GM23338 (cell line): Measurements from ENCODE around the gene S100A8. TPM values are rescaled to one million over a fixed set of nuclear protein-coding genes. Genes with fewer than 3 reads are reported as not detected.

Source experiments
- ATAC-seq: fragments of 200-7000 bp; cut with Tn5 transposase; 3 replicates; pipeline ENCODE4 v1.9.1; 2020
- DNase-seq: peaks from one replicate; pipeline ENCODE4 v3.0.0-alpha.2; 2015; ENCODE audit warnings: low spot score
- H2AFZ ChIP-seq: fragments of 200-600 bp; sonication (generic); 2 replicates; pipeline ENCODE4 v1.8.0; 2016; ENCODE audit warnings: antibody characterized with exemption, mild to moderate bottlenecking, moderate library complexity
- H3F3A ChIP-seq: fragments of 200-600 bp; sonication (generic); replicated peaks from 2 replicates; pipeline ENCODE4 v1.8.0; 2017; ENCODE audit warnings: antibody characterized with exemption, mixed run types, low read depth
- H3K27ac ChIP-seq: fragments of 200-600 bp; sonication (generic); 2 replicates; pipeline ENCODE4 v1.6.1; 2016; ENCODE audit warnings: low read depth
- H3K27me3 ChIP-seq: fragments of 200-600 bp; sonication (generic); 2 replicates; pipeline ENCODE4 v1.8.0; 2016; ENCODE audit warnings: mild to moderate bottlenecking, mixed run types, moderate library complexity; ENCODE audit not compliant: insufficient read depth
- H3K36me3 ChIP-seq: fragments of 200-600 bp; sonication (generic); 2 replicates; pipeline ENCODE4 v1.8.0; 2016; ENCODE audit warnings: mild to moderate bottlenecking; ENCODE audit not compliant: insufficient read depth
- H3K4me1 ChIP-seq: fragments of 200-600 bp; sonication (generic); 2 replicates; pipeline ENCODE4 v1.8.0; 2016; ENCODE audit warnings: mild to moderate bottlenecking, moderate library complexity; ENCODE audit not compliant: insufficient read depth
- H3K4me2 ChIP-seq: fragments of 200-600 bp; sonication (generic); 2 replicates; pipeline ENCODE4 v1.7.1; 2017; ENCODE audit warnings: mixed run types
- H3K4me3 ChIP-seq: fragments of 200-600 bp; sonication (generic); 2 replicates; pipeline ENCODE4 v1.6.1; 2016; ENCODE audit warnings: mixed run types
- H3K79me2 ChIP-seq: fragments of 200-600 bp; sonication (generic); replicated peaks from 2 replicates; pipeline ENCODE4 v1.8.0; 2017; ENCODE audit warnings: mild to moderate bottlenecking; ENCODE audit not compliant: insufficient read depth
- H3K9me2 ChIP-seq: fragments of 200-600 bp; sonication (generic); 2 replicates; pipeline ENCODE4 v1.8.0; 2017; ENCODE audit not compliant: insufficient read depth
- H4K20me1 ChIP-seq: fragments of 200-600 bp; sonication (generic); replicated peaks from 2 replicates; pipeline ENCODE4 v1.8.0; 2017; ENCODE audit warnings: mild to moderate bottlenecking; ENCODE audit not compliant: insufficient read depth
- H3K27ac Mint-ChIP-seq: 2 replicates; pipeline ENCODE4 v1.8.0; 2020; ENCODE audit warnings: inconsistent platforms, mild to moderate bottlenecking, moderate library complexity, mixed read lengths
- H3K27me3 Mint-ChIP-seq: 3 replicates; pipeline ENCODE4 v1.8.0; 2022; ENCODE audit warnings: low read depth, mild to moderate bottlenecking, moderate library complexity, mixed read lengths, inconsistent platforms; ENCODE audit not compliant: insufficient read depth, poor library complexity
- H3K36me3 Mint-ChIP-seq: 3 replicates; pipeline ENCODE4 v1.8.0; 2021; ENCODE audit warnings: low read depth, mild to moderate bottlenecking, inconsistent platforms, moderate library complexity, mixed read lengths
- H3K4me1 Mint-ChIP-seq: 3 replicates; pipeline ENCODE4 v1.8.0; 2020; ENCODE audit warnings: mild to moderate bottlenecking, inconsistent platforms, mixed read lengths
- H3K4me3 Mint-ChIP-seq: 3 replicates; pipeline ENCODE4 v1.8.0; 2021; ENCODE audit warnings: moderate library complexity, mild to moderate bottlenecking, inconsistent platforms, mixed read lengths
- H3K9me3 Mint-ChIP-seq: 3 replicates; pipeline ENCODE4 v1.8.0; 2020; ENCODE audit warnings: moderate library complexity, mild to moderate bottlenecking, inconsistent platforms, mixed read lengths
- CREB1 ChIP-seq: fragments of 250-450 bp; sonication (Bioruptor Pico); IDR thresholded peaks from 2 replicates; pipeline ENCODE4 v1.5.0; 2020; ENCODE audit warnings: low read depth, mild to moderate bottlenecking, moderate library complexity
- CTCF ChIP-seq, 2 experiments: fragments of 200-600 bp in 1 of 2; sonication (generic) in 1 of 2; conservative IDR thresholded peaks; 2 replicates each; pipeline versions ENCODE4 v1.5.1 to v1.6.1; 2016 to 2017; ENCODE audit warnings: antibody characterized with exemption in 2 of 2, low read depth in 2 of 2, mild to moderate bottlenecking in 2 of 2, moderate library complexity in 1 of 2
- EZH2 ChIP-seq: fragments of 200-600 bp; sonication (generic); IDR thresholded peaks from one replicate; pipeline ENCODE4 v1.8.0; 2017; ENCODE audit warnings: antibody characterized with exemption, mild to moderate bottlenecking, low read depth; ENCODE audit not compliant: unreplicated experiment
- EZH2phosphoT487 ChIP-seq: fragments of 200-600 bp; sonication (generic); IDR thresholded peaks from one replicate; pipeline ENCODE4 v1.8.1; 2018; ENCODE audit warnings: antibody characterized with exemption; ENCODE audit not compliant: unreplicated experiment
- JUNB ChIP-seq: IDR thresholded peaks from one replicate; pipeline ENCODE4 v1.6.1; 2016; ENCODE audit warnings: antibody characterized with exemption; ENCODE audit not compliant: unreplicated experiment
- ZNF331 ChIP-seq: fragments of 250-450 bp; sonication (Bioruptor Pico); IDR thresholded peaks from 2 replicates; pipeline ENCODE4 v1.5.0; 2020; ENCODE audit warnings: low read depth, mild to moderate bottlenecking, moderate library complexity
- polyA plus RNA-seq: library from polyadenylated mRNA; unstranded; fragments of >200 nt; fragmentation: Nextera tagmentation; extraction: Ambion mirVana; gene quantifications from 2 replicates; pipeline ENCODE4 v1.2.1, GENCODE V29; 2016
- total RNA-seq: library from RNA; depleted of rRNA; stranded (reverse); fragments of >200 nt; shearing (Covaris generic); gene quantifications from 2 replicates; pipeline ENCODE4 v1.2.3, GENCODE V29; 2014
- TF ChIP-seq, protein P1 (sequence below): IDR thresholded peaks from one replicate; pipeline ENCODE4 v1.6.1; 2018; ENCODE audit warnings: antibody characterized with exemption; ENCODE audit not compliant: unreplicated experiment
- TF ChIP-seq, protein P2 (sequence below): IDR thresholded peaks from 2 replicates; pipeline ENCODE4 v1.6.1; 2016; ENCODE audit warnings: antibody characterized with exemption

S100A8 gene
- total and polyA plus RNA-seq, 2 experiments from 2014 or later: not detected

- Histone ChIP-seq H3K36me3 (no peaks in the 10 kb centered on the region), H3K9me2 (0 out of 2 replicates have a peak, but pooled peaks cover 3% of the 10 kb centered on the region), H3K4me2 (no peak overlapping the region), H3K79me2 (no peaks in the 10 kb centered on the region), H3K4me1 (no peaks in the 10 kb centered on the region), H3K27me3 (peaks cover 9% of the 10 kb centered on the region; the same call in 1 of the 2 replicates), H3K27ac (no peak overlapping the region), H2AFZ (no peak overlapping the region), H3F3A (no peaks in the 10 kb centered on the region), H4K20me1 (no peaks in the 10 kb centered on the region), H3K4me3 (no peak overlapping the region)
- DNase-seq (no peak), ATAC-seq (no peak)
- H3K4me1 Mint-ChIP-seq: peaks cover 13% of the 10 kb centered on the region; the same call in 2 of the 3 replicates
- peaks cover 21% of the 10 kb centered on the region for H3K27me3 Mint-ChIP-seq
- H3K27ac Mint-ChIP-seq: no peak overlapping the region
- peaks cover 7% of the 10 kb centered on the region for H3K9me3 Mint-ChIP-seq
- peaks cover 2% of the 10 kb centered on the region for H3K36me3 Mint-ChIP-seq
- TF ChIP-seq ZNF331 (CRISPR knock-in tag): no peak
- TF ChIP-seq, protein P1, sequence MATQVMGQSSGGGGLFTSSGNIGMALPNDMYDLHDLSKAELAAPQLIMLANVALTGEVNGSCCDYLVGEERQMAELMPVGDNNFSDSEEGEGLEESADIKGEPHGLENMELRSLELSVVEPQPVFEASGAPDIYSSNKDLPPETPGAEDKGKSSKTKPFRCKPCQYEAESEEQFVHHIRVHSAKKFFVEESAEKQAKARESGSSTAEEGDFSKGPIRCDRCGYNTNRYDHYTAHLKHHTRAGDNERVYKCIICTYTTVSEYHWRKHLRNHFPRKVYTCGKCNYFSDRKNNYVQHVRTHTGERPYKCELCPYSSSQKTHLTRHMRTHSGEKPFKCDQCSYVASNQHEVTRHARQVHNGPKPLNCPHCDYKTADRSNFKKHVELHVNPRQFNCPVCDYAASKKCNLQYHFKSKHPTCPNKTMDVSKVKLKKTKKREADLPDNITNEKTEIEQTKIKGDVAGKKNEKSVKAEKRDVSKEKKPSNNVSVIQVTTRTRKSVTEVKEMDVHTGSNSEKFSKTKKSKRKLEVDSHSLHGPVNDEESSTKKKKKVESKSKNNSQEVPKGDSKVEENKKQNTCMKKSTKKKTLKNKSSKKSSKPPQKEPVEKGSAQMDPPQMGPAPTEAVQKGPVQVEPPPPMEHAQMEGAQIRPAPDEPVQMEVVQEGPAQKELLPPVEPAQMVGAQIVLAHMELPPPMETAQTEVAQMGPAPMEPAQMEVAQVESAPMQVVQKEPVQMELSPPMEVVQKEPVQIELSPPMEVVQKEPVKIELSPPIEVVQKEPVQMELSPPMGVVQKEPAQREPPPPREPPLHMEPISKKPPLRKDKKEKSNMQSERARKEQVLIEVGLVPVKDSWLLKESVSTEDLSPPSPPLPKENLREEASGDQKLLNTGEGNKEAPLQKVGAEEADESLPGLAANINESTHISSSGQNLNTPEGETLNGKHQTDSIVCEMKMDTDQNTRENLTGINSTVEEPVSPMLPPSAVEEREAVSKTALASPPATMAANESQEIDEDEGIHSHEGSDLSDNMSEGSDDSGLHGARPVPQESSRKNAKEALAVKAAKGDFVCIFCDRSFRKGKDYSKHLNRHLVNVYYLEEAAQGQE: no peak
- TF ChIP-seq CTCF (conservative IDR thresholded peaks at IDR 0.05; ENCODE audit: low read depth in 2 of 2): no peak
- TF ChIP-seq CREB1 (CRISPR knock-in tag): no peak
- no peak for TF ChIP-seq JUNB
- no peak for TF ChIP-seq EZH2
- no peak overlapping the region for H3K4me3 Mint-ChIP-seq
Measured at GRCh38 chr1:153401461-153401860, 10.6 kb upstream of the S100A8 start.

DNA sequence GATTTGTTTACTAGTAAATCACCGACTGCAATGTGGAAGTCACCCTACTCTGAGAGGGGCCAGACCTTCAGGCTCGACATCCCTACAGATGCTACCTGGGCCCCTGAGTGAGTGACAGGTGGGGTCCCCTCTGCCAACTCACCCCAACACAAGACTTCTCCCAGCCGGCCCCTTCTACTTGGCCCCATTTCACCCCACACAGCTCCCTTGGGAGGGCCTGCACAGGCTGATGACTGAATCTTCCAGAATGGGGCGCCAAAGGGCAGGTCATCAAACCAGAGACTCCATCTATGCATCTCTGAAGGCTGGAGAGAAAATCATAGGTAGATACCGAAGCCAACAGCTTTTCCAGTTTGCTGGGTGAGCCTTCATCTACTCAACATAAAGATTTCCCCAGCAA is 9.4 kb upstream of the S100A8 start:
- H2AFZ ChIP-seq: no peak overlapping the region
- DNase-seq (peak; percentile 53), ATAC-seq (peak; percentile 71)
- peaks cover 13% of the 10 kb centered on the region; the same call in 2 of the 3 replicates for H3K4me1 Mint-ChIP-seq
- H3F3A ChIP-seq: no peaks in the 10 kb centered on the region
- H3K27me3 Mint-ChIP-seq: peaks cover 19% of the 10 kb centered on the region
- no peaks in the 10 kb centered on the region for H3K4me1 ChIP-seq
- no peak overlapping the region for H3K4me2 ChIP-seq
- H3K27me3 ChIP-seq: peaks cover 9% of the 10 kb centered on the region; the same call in 1 of the 2 replicates
- TF ChIP-seq CTCF (conservative IDR thresholded peaks at IDR 0.05; ENCODE audit: low read depth in 2 of 2) (peak; percentile 45 to 72), EZH2phosphoT487 (no peak)
- TF ChIP-seq, protein P2, sequence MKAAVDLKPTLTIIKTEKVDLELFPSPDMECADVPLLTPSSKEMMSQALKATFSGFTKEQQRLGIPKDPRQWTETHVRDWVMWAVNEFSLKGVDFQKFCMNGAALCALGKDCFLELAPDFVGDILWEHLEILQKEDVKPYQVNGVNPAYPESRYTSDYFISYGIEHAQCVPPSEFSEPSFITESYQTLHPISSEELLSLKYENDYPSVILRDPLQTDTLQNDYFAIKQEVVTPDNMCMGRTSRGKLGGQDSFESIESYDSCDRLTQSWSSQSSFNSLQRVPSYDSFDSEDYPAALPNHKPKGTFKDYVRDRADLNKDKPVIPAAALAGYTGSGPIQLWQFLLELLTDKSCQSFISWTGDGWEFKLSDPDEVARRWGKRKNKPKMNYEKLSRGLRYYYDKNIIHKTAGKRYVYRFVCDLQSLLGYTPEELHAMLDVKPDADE: no peak
- H4K20me1 ChIP-seq: no peaks in the 10 kb centered on the region
- no peaks in the 10 kb centered on the region for H3K36me3 ChIP-seq
- H3K79me2 ChIP-seq: no peaks in the 10 kb centered on the region
- no peak overlapping the region for H3K4me3 ChIP-seq
- 0 out of 2 replicates have a peak, but pooled peaks cover 3% of the 10 kb centered on the region for H3K9me2 ChIP-seq
- no peak overlapping the region for H3K27ac Mint-ChIP-seq
- peaks cover 2% of the 10 kb centered on the region; the same call in 2 of the 3 replicates for H3K36me3 Mint-ChIP-seq
- no peak overlapping the region for H3K27ac ChIP-seq
- peaks cover 7% of the 10 kb centered on the region for H3K9me3 Mint-ChIP-seq
- no peak overlapping the region for H3K4me3 Mint-ChIP-seq
